Testis (tissue), 3 donors: ENCODE measurements around the gene LRRC1. TPM values are rescaled to one million over a fixed set of nuclear protein-coding genes. Genes with fewer than 3 reads are reported as not detected.
A peak's percentile ranks its signal among the peaks of the same experiment; 100 is the strongest.

Source experiments
- DNase-seq: peaks from one replicate; pipeline ENCODE4 v3.0.0-alpha.2; 2019
- H3K27ac ChIP-seq, 2 donors: fragments of 200-600 bp; sonication (generic); one replicate each; pipeline ENCODE4 v1.5.1; 2019
- H3K27me3 ChIP-seq: fragments of 200-600 bp; sonication (generic); one replicate; pipeline ENCODE4 v1.5.1; 2019
- H3K36me3 ChIP-seq: fragments of 200-600 bp; sonication (generic); one replicate; pipeline ENCODE4 v1.5.1; 2017; ENCODE audit warnings: low read depth; ENCODE audit errors: missing control alignments
- H3K4me1 ChIP-seq: fragments of 200-600 bp; sonication (generic); one replicate; pipeline ENCODE4 v1.5.1; 2019
- H3K4me3 ChIP-seq, 2 donors: fragments of 200-600 bp; sonication (generic); one replicate each; pipeline ENCODE4 v1.5.1; 2017 to 2019
- H3K9me3 ChIP-seq: fragments of 200-600 bp; sonication (generic); one replicate; pipeline ENCODE4 v1.5.1; 2017
- POLR2A ChIP-seq: fragments of 450-650 bp; IDR thresholded peaks from one replicate; pipeline ENCODE4 v1.6.1; 2017; ENCODE audit warnings: antibody characterized with exemption, mild to moderate bottlenecking, moderate library complexity
- WGBS, 2 donors: methylation state at CpG; one replicate each; pipeline ENCODE4 v1.1.5; 2018; 5-methylcytosine and 5-hydroxymethylcytosine counted together
- intact Hi-C: fragments of 100-400 bp; cut with DNase I; formaldehyde crosslinking; loops from one replicate; pipeline ENCODE4 v1.15.1; 2023; ENCODE audit warnings: low total_unique reads
- polyA plus RNA-seq: library from polyadenylated mRNA; stranded (reverse); fragments of 350-450 nt; fragmentation: Illumina TruSeq; extraction: RNeasy Lipid Tissue Mini Kit (QIAGEN cat#74804); gene quantifications from one replicate; pipeline ENCODE4 v1.2.3, GENCODE V29; 2014; ENCODE audit warnings: low read depth, low replicate concordance; ENCODE audit not compliant: insufficient read depth
- total RNA-seq, 2 donors: library from RNA; depleted of rRNA; stranded (reverse); fragments of >200 nt; gene quantifications; one replicate each; pipeline ENCODE4 v1.2.3, GENCODE V29; 2016
- TF ChIP-seq, protein P1 (sequence below), 3 experiments: fragments of 450-650 bp in 2 of 3; fragments of 200-600 bp in 1 of 3; sonication (generic) in 1 of 3; IDR thresholded peaks; one replicate each; pipeline ENCODE4 v1.5.1; 2016 to 2019; ENCODE audit warnings: antibody characterized with exemption in 3 of 3, mild to moderate bottlenecking in 2 of 3, moderate library complexity in 1 of 3

The LRRC1 gene
- total and polyA plus RNA-seq, 3 donors from 2014 or later = 29.5 to 36.5 (median 34.1) TPM

DNA sequence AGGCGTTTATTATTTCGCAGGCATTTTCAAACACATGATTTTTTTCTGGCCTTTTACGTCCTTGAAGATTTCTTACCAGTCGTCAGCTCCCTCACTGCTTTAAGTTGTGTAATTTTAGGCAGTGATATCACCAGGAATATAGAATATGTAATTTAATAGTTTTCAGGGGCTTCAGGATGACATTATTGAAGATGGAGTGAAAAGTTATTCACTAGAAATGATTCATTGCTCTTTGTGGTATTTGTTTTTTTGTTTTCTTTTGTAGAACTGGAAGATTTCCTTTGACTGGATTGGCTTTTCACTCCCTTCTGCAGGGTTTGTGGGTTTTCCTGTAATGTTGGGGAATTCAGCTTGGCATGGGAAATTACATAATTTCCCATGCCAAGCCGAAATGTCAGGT is 2.0 kb downstream of the LRRC1 start:
- Histone ChIP-seq H3K27ac (peak overlapping the region; percentile 79 to 81), H3K36me3 (no peaks in the 10 kb centered on the region), H3K9me3 (no peaks in the 10 kb centered on the region), H3K4me3 (no peak overlapping the region), H3K4me1 (peaks cover 11% of the 10 kb centered on the region), H3K27me3 (no peaks in the 10 kb centered on the region)
- no peak for DNase-seq
- TF ChIP-seq POLR2A = no peak
- TF ChIP-seq, protein P1, sequence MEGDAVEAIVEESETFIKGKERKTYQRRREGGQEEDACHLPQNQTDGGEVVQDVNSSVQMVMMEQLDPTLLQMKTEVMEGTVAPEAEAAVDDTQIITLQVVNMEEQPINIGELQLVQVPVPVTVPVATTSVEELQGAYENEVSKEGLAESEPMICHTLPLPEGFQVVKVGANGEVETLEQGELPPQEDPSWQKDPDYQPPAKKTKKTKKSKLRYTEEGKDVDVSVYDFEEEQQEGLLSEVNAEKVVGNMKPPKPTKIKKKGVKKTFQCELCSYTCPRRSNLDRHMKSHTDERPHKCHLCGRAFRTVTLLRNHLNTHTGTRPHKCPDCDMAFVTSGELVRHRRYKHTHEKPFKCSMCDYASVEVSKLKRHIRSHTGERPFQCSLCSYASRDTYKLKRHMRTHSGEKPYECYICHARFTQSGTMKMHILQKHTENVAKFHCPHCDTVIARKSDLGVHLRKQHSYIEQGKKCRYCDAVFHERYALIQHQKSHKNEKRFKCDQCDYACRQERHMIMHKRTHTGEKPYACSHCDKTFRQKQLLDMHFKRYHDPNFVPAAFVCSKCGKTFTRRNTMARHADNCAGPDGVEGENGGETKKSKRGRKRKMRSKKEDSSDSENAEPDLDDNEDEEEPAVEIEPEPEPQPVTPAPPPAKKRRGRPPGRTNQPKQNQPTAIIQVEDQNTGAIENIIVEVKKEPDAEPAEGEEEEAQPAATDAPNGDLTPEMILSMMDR (IDR thresholded peaks at IDR 0.05) = no peak
- WGBS, 2 donors = 28 to 32% methylated on average over 5 of the region's 5 CpGs
- intact Hi-C loops = loop anchor here (10.0 kb wide), 1 partner anchor 158 kb away; no protein-coding TSS in a partner anchor

DNA sequence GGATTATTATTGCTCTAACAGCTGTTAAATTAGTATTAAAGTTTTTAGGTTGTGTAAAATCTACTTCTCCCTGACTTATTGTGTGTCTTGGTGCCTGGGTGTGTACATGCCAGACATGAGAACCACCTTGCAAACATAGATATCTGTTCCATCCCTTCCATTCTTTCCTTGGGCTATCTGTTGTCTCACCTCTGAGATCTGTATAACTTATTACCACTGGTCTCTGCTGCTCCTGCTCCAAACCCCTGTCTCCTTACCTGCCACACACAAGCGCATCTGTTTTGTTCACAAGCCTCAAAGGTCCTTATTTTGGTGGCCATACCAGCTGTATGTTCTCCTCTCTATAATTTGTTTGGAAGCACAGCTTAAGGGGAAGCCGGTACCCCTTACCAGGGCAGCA is 2.5 kb downstream of the LRRC1 start:
- no peak for DNase-seq
- intact Hi-C loops = loop anchor here (10.0 kb wide), 1 partner anchor 157 kb away; no protein-coding TSS in a partner anchor
- WGBS, 2 donors = 94 to 97% methylated on average over 2 of the region's 2 CpGs
- Histone ChIP-seq H3K36me3 (no peaks in the 10 kb centered on the region), H3K4me3 (no peak overlapping the region), H3K27me3 (no peaks in the 10 kb centered on the region), H3K4me1 (peaks cover 11% of the 10 kb centered on the region), H3K9me3 (no peaks in the 10 kb centered on the region), H3K27ac (no peak overlapping the region)
- TF ChIP-seq, protein P1 (IDR thresholded peaks at IDR 0.05) = no peak
- no peak for TF ChIP-seq POLR2A

DNA sequence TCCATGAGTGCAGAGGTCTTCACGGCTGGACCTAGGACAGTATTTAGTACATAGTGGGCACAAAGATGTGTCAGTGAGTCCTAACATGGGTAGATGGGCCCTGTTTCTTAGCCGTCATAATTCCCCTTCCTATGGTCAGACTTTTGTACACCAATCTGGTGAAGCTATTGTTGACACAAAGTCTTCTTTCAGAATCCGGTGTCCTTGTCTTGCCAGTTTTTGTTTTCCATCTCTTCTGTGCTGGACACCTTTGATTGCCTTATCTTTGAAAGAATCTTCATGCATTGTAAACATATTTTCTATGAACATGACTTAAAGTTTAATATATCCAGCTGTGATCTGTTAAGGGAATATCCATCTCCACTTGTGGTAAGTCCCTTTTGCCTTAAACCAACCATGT is 4.5 kb downstream of the LRRC1 start:
- no peak overlapping the region for H3K4me3 ChIP-seq
- H3K9me3 ChIP-seq = no peaks in the 10 kb centered on the region
- peaks cover 11% of the 10 kb centered on the region for H3K4me1 ChIP-seq
- no peaks in the 10 kb centered on the region for H3K36me3 ChIP-seq
- 92% methylated on average over 3 of the region's 3 CpGs for WGBS, 2 donors
- no peak for DNase-seq
- intact Hi-C loops = loop anchor here (10.0 kb wide), 1 partner anchor 155 kb away; no protein-coding TSS in a partner anchor
- no peaks in the 10 kb centered on the region for H3K27me3 ChIP-seq
- no peak overlapping the region for H3K27ac ChIP-seq
- TF ChIP-seq POLR2A = no peak
- TF ChIP-seq, protein P1 (IDR thresholded peaks at IDR 0.05) = no peak

DNA sequence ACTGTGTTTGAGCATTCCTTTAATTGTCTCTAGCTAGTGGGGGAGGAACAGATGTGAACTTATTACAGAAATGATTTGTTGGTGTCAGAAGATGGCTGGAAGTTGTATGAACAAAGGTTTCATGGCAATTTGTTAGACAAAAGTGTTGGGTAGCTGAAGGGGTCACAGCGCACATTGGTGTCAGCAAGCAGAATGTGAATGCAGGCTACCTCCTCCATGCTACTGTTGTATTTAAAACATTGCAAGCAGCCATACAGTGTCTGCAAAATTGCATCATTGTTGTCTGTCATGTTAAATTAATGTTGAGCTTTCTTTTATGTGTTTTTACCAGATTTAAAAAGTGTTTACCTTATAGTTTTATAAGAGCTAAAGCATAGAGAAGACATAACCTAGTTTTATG is 6.2 kb downstream of the LRRC1 start:
- 89 to 92% methylated on average over 1 of the region's 1 CpG for WGBS, 2 donors
- H3K4me3 ChIP-seq = no peak overlapping the region
- H3K27me3 ChIP-seq = no peaks in the 10 kb centered on the region
- intact Hi-C loops = no loop called here
- no peak for DNase-seq
- H3K36me3 ChIP-seq = no peaks in the 10 kb centered on the region
- no peak overlapping the region for H3K27ac ChIP-seq
- H3K9me3 ChIP-seq = no peaks in the 10 kb centered on the region
- TF ChIP-seq POLR2A = no peak
- TF ChIP-seq, protein P1 (IDR thresholded peaks at IDR 0.05) = no peak
- H3K4me1 ChIP-seq = peaks cover 11% of the 10 kb centered on the region

DNA sequence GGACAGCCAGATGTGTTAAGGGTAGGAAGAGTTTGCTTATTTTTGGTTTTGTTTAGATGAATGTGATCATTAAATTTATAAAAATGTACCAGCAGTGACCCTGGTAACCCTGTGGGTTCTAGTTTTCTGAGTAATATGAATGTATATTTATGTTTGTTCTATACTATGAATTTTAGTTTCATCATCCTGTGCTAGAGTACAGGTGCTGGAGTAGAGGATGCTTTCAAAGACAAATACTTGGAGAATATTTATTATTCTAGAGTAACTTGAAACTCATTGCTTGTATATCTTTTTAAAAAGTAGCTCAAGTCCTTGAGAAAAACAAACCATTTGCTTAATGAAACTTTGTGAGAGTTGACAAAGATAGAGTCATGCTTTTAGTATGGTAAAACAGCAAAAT is 7.8 kb downstream of the LRRC1 start:
- H3K4me3 ChIP-seq = no peak overlapping the region
- no peaks in the 10 kb centered on the region for H3K36me3 ChIP-seq
- intact Hi-C loops = no loop called here
- H3K9me3 ChIP-seq = no peaks in the 10 kb centered on the region
- TF ChIP-seq POLR2A = no peak
- TF ChIP-seq, protein P1 (IDR thresholded peaks at IDR 0.05) = no peak
- no peaks in the 10 kb centered on the region for H3K27me3 ChIP-seq
- no peak for DNase-seq
- no peaks in the 10 kb centered on the region for H3K4me1 ChIP-seq
- H3K27ac ChIP-seq = no peak overlapping the region
